ENCODE data around the gene SOST.

The SOST gene

GRCh38 chr17:43709210-43709609, 49.4 kb downstream of the SOST start:
- no peak overlapping the region for H3K4me3 ChIP-seq (ENCODE audit: low read depth, low read length)
- DNase-seq (ENCODE audit: low read depth) = no peak
- no peak for TF ChIP-seq CTCF (IDR thresholded peaks at IDR 0.05; ENCODE audit: low read depth, low read length, missing control alignments)
- in situ Hi-C loops (cut with HindIII; ENCODE audit: low sequenced_read_pairs) = loop anchor here (10.0 kb wide), 1 partner anchor 136 kb away; the partner anchor contains the start of gene CD300LG

- in situ Hi-C loops (cut with HindIII; ENCODE audit: low sequenced_read_pairs) = loop anchor here (10.0 kb wide), 1 partner anchor 138 kb away; the partner anchor contains the start of gene CD300LG
- no peak for TF ChIP-seq CTCF (IDR thresholded peaks at IDR 0.05; ENCODE audit: low read depth, low read length, missing control alignments)
- DNase-seq (ENCODE audit: low read depth) = no peak
- no peak overlapping the region for H3K4me3 ChIP-seq (ENCODE audit: low read depth, low read length)
These were observed 51.4 kb downstream of the SOST start for GRCh38 chr17:43707184-43707583.

- in situ Hi-C loops (cut with HindIII; ENCODE audit: low sequenced_read_pairs) = loop anchor here (10.0 kb wide), 1 partner anchor 139 kb away; the partner anchor contains the start of gene CD300LG
These were observed 52.4 kb downstream of the SOST start for GRCh38 chr17:43706235-43706634.

More at GRCh38 chr17:43706235-43706634, 52.4 kb downstream of the SOST start:
- TF ChIP-seq CTCF (IDR thresholded peaks at IDR 0.05; ENCODE audit: low read depth, low read length, missing control alignments) = no peak
- no peak overlapping the region for H3K4me3 ChIP-seq (ENCODE audit: low read depth, low read length)
- DNase-seq (ENCODE audit: low read depth) = no peak

Data from astrocyte of the cerebellum (primary cell).